GM19328 (cell line): ENCODE data around the gene ATF7IP.
"Not testable (repeated sequence)": the region's sequence is repeated elsewhere in the genome, so short reads cannot be mapped to it uniquely, and the experiment has no call there.

Experiments
- ATAC-seq: cut with Tn5 transposase; IDR thresholded peaks from one replicate; pipeline ENCODE4 v1.9.1; 2021; ENCODE audit warnings: mild to moderate bottlenecking, moderate library complexity; ENCODE audit not compliant: unreplicated experiment

The ATF7IP gene

GRCh38 chr12:14367040-14367661 lies 1.7 kb downstream of the ATF7IP start:
- ATAC-seq: no peak

- ATAC-seq: no peak
Measured at GRCh38 chr12:14369311-14369710, 3.8 kb downstream of the ATF7IP start.

- no peak for ATAC-seq
Measured at GRCh38 chr12:14373217-14373616, 7.7 kb downstream of the ATF7IP start.

GRCh38 chr12:14379508-14379907 lies 14.0 kb downstream of the ATF7IP start:
- no peak for ATAC-seq

GRCh38 chr12:14384783-14385638 lies 19.5 kb downstream of the ATF7IP start:
- ATAC-seq: peak; percentile 92

- no peak for ATAC-seq
Measured at GRCh38 chr12:14387219-14387871, 21.9 kb downstream of the ATF7IP start.

GRCh38 chr12:14390449-14390848 lies 25.0 kb downstream of the ATF7IP start:
- ATAC-seq: no peak

- no peak for ATAC-seq
Measured at GRCh38 chr12:14390870-14391530, 25.5 kb downstream of the ATF7IP start.

GRCh38 chr12:14393751-14394150 lies 28.3 kb downstream of the ATF7IP start:
- ATAC-seq: no peak

GRCh38 chr12:14394317-14395073 lies 29.0 kb downstream of the ATF7IP start:
- peak; percentile 44 for ATAC-seq

- peak; percentile 36 for ATAC-seq
Measured at GRCh38 chr12:14395074-14395778, 29.7 kb downstream of the ATF7IP start.

- ATAC-seq: no peak
Measured at GRCh38 chr12:14396071-14396470, 30.6 kb downstream of the ATF7IP start.

GRCh38 chr12:14399871-14400270 lies 34.4 kb downstream of the ATF7IP start:
- ATAC-seq: no peak

- ATAC-seq: no peak
Measured at GRCh38 chr12:14400599-14400998, 35.1 kb downstream of the ATF7IP start.

- not testable (repeated sequence) for ATAC-seq
Measured at GRCh38 chr12:14401267-14401666, 35.8 kb downstream of the ATF7IP start.

- no peak for ATAC-seq
Measured at GRCh38 chr12:14402697-14403096, 37.2 kb downstream of the ATF7IP start.

- ATAC-seq: no peak
Measured at GRCh38 chr12:14403293-14403692, 37.8 kb downstream of the ATF7IP start.

GRCh38 chr12:14403711-14404196 lies 38.3 kb downstream of the ATF7IP start:
- ATAC-seq: no peak

GRCh38 chr12:14405407-14405806 lies 39.9 kb downstream of the ATF7IP start:
- not testable (repeated sequence) for ATAC-seq

GRCh38 chr12:14408208-14408607 lies 42.7 kb downstream of the ATF7IP start:
- ATAC-seq: no peak
